GM23248 (cell line): Measurements from ENCODE around the gene GSAP.

Experiments used
- EZH2 ChIP-seq: fragments of 200-600 bp; sonication (generic); IDR thresholded peaks from 2 replicates; pipeline ENCODE4 v1.6.1; 2018; ENCODE audit warnings: antibody characterized with exemption, mild to moderate bottlenecking; ENCODE audit not compliant: insufficient read depth, poor library complexity, severe bottlenecking
- EZH2phosphoT487 ChIP-seq: fragments of 200-600 bp; sonication (generic); IDR thresholded peaks from 2 replicates; pipeline ENCODE4 v1.6.1; 2018; ENCODE audit warnings: antibody characterized with exemption, moderate library complexity, mild to moderate bottlenecking, low read depth; ENCODE audit not compliant: insufficient read depth

GRCh38 chr7:77306231-77307067 lies 109.7 kb downstream of the GSAP start:
- TF ChIP-seq EZH2 (no peak), EZH2phosphoT487 (no peak)
